ENCODE data around the gene MRPL55. TPM values are rescaled to one million over a fixed set of nuclear protein-coding genes. Genes with fewer than 3 reads are reported as not detected.

MRPL55 gene
- total RNA-seq, 1 experiment from 2014 or later: 57.1 TPM

DNA sequence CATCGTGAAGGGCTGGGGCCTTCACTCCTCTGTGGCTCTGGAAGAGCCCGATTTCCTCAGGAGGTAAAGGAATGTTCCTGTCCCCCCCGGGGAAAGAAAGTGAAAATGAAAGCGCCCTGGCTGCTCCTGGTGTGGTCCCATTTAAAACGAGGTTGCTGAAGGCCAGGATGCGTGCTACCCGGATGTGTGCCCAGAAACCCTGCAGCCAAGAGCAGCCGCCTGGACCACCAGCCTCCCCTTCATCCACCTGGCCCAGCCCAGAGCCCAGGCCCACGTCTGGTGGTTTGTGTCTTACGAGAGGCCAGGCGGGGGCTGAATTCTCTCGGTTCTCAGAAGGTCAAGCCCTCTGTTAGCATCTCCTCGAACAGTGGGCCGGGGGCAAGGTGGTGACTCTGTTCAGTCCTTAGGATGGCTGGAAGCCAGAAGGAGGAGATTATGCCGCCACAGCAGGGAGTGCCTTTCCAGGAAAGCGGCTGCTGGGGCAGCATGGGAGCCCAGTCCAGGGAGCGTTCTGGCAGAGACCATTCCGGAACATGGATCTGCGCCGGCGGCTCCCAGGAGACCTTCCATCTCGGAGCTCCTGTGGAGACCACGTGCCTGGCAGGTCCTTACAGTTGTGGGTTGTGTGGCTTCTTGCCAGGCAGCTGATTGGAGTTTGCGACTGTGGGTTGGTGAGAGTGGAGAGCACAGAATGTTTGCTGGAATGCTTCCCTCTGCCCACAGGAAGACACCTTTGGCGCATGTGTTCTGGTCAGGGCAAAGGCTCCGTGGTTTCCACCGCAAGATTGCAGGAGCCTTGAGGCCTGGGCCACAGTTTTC, 32.3 kb upstream of the MRPL55 start:
- peaks cover 1% of the 10 kb centered on the region; the same call in 1 of the 2 replicates for H3K27me3 ChIP-seq (ENCODE audit: insufficient read depth, low read length)
- ChIA-PET POLR2A (no interaction called here), RAD21 (ENCODE audit: low non-redundant PET in 1 of 2, low total read pairs in 2 of 2, uncharacterized antibody in 2 of 2, unreplicated experiment in 2 of 2) (no interaction called here), CTCF (no interaction called here)
- H3K9me3 ChIP-seq (ENCODE audit: control insufficient read depth in 1 of 2, insufficient read depth in 1 of 2, low read depth in 1 of 2, low read length in 2 of 2): no peaks in the 10 kb centered on the region
- no peak overlapping the region for H2AFZ ChIP-seq (ENCODE audit: low read depth, low read length, poor library complexity, severe bottlenecking)
- H3K79me2 ChIP-seq (ENCODE audit: insufficient read depth, low read length): peaks cover 58% of the 10 kb centered on the region
- H3K4me2 ChIP-seq (ENCODE audit: low read length): peak overlapping the region; percentile 99
- BruUV-seq (replicated peaks): no TSS peak
- H3K36me3 ChIP-seq (ENCODE audit: control insufficient read depth in 1 of 2, insufficient read depth in 2 of 2, low read length in 2 of 2): no peaks in the 10 kb centered on the region
- peak overlapping the region; percentile 79; the same call in 1 of the 2 replicates for H3K27ac ChIP-seq (ENCODE audit: low read depth, low read length)
- no peaks in the 10 kb centered on the region for H3K9me2 ChIP-seq (ENCODE audit: insufficient read depth)
- H4K20me1 ChIP-seq (ENCODE audit: insufficient read depth): no peaks in the 10 kb centered on the region
- H3K9ac ChIP-seq (ENCODE audit: low read length): peak overlapping the region; percentile 93
- TF ChIP-seq EGR1 (IDR thresholded peaks at IDR 0.05; ENCODE audit: low read depth) (no peak), CEBPB (IDR thresholded peaks at IDR 0.05; ENCODE audit: low read depth) (no peak), SRF (IDR thresholded peaks at IDR 0.05; ENCODE audit: low read depth) (no peak), CTCF (IDR thresholded peaks at IDR 0.05 in 2 of 3, conservative IDR thresholded peaks at IDR 0.05 in 1 of 3; ENCODE audit: borderline replicate concordance in 1 of 3, insufficient read depth in 1 of 3, low read depth in 2 of 3, low read length in 2 of 3) (no peak), POLR2AphosphoS5 (IDR thresholded peaks at IDR 0.05; ENCODE audit: low read depth, low read length) (no peak), RAD21 (IDR thresholded peaks at IDR 0.05; ENCODE audit: low read depth) (no peak), EZH2phosphoT487 (IDR thresholded peaks at IDR 0.05; ENCODE audit: borderline replicate concordance) (no peak), TCF7L2 (IDR thresholded peaks at IDR 0.05; ENCODE audit: borderline replicate concordance, extremely low read depth, insufficient read depth, insufficient read length) (no peak), SP1 (IDR thresholded peaks at IDR 0.05; ENCODE audit: low read depth) (no peak), JUND (IDR thresholded peaks at IDR 0.05) (no peak), EZH2 (IDR thresholded peaks at IDR 0.05) (no peak), ZNF274 (IDR thresholded peaks at IDR 0.05; ENCODE audit: low read depth, low read length) (no peak), YY1 (IDR thresholded peaks at IDR 0.05; ENCODE audit: extremely low read depth, insufficient replicate concordance, low read depth, low read length) (no peak), ELF1 (IDR thresholded peaks at IDR 0.05; ENCODE audit: borderline replicate concordance, low read depth) (no peak), FOSL1 (IDR thresholded peaks at IDR 0.05; ENCODE audit: low read depth) (no peak), CBX3 (IDR thresholded peaks at IDR 0.05; ENCODE audit: low read depth) (no peak), SIN3A (IDR thresholded peaks at IDR 0.05; ENCODE audit: low read depth) (no peak)
- TF ChIP-seq, protein P1, sequence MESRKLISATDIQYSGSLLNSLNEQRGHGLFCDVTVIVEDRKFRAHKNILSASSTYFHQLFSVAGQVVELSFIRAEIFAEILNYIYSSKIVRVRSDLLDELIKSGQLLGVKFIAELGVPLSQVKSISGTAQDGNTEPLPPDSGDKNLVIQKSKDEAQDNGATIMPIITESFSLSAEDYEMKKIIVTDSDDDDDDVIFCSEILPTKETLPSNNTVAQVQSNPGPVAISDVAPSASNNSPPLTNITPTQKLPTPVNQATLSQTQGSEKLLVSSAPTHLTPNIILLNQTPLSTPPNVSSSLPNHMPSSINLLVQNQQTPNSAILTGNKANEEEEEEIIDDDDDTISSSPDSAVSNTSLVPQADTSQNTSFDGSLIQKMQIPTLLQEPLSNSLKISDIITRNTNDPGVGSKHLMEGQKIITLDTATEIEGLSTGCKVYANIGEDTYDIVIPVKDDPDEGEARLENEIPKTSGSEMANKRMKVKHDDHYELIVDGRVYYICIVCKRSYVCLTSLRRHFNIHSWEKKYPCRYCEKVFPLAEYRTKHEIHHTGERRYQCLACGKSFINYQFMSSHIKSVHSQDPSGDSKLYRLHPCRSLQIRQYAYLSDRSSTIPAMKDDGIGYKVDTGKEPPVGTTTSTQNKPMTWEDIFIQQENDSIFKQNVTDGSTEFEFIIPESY (IDR thresholded peaks at IDR 0.05; ENCODE audit: extremely low read depth, insufficient replicate concordance, low read length): no peak
- TF ChIP-seq, protein P2, sequence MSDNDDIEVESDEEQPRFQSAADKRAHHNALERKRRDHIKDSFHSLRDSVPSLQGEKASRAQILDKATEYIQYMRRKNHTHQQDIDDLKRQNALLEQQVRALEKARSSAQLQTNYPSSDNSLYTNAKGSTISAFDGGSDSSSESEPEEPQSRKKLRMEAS (IDR thresholded peaks at IDR 0.05): no peak
- DNase-seq (ENCODE audit: low read depth, low spot score) (no peak), ATAC-seq (no peak)
- H3K4me1 ChIP-seq (ENCODE audit: control insufficient read depth in 1 of 2, insufficient read depth in 2 of 2, low read length in 2 of 2): peaks cover 0 to 17% of the 10 kb centered on the region in 2 experiments; a peak in 3 of 4 replicates
- intact Hi-C loops (cut with micrococcal nuclease): loop anchor here (2.0 kb wide), 1 partner anchor 33 kb away; the partner anchor contains the start of gene MRPL55
- H3K4me3 ChIP-seq (replicated peaks in 1 of 2; ENCODE audit: low read depth in 1 of 2, low read length in 2 of 2): peak overlapping the region; percentile 98

Measured in HCT116 (cell line).